ENCODE data around the gene SGMS1. TPM values are rescaled to one million over a fixed set of nuclear protein-coding genes. Genes with fewer than 3 reads are reported as not detected.

The SGMS1 gene
- total and polyA plus RNA-seq, 4 experiments from 2014 or later: 10.0 to 33.0 (median 20.3) TPM

DNA sequence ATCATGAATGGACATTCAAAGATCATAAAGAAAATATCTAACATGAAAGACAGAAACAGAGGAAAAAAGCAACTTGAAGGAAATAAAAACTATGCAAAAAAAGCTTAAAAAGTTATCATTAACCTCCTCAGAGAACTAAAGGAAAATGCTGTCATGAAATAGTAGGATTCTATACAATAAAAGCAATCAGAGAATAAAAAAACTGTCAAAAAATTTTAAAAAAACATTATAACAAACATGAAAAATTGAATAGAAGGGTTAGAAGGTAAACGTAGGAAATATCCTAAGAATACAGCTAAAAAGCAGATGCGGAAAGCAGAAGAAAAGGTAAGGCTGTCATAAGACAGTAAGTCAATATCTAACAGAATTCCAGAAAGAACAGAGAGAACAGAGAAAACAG lies 44.8 kb downstream of the SGMS1 start:
- Mint-ChIP-seq H3K36me3 (peaks cover 3 to 5% of the 10 kb centered on the region in 2 donors), H3K27ac (peak overlapping the region in 3 of 7 donors; percentile 9 to 16 (median 10)), H3K4me1 (peaks cover 59 to 87% (median 70%) of the 10 kb centered on the region in 4 donors), H3K4me3 (no peak overlapping the region), H3K27me3 (no peaks in the 10 kb centered on the region), H3K9me3 (no peaks in the 10 kb centered on the region)
- intact Hi-C loops (cut with micrococcal nuclease): no loop called here
- H3K9me3 ChIP-seq (ENCODE audit: control insufficient read depth in 1 of 2, low read length in 2 of 2): no peaks in the 10 kb centered on the region
- H3K36me3 ChIP-seq (ENCODE audit: insufficient read depth, low read length): no peaks in the 10 kb centered on the region
- no peak overlapping the region for H3K27ac ChIP-seq (ENCODE audit: low read depth, low read length)
- CTCF ChIA-PET (ENCODE audit: partially characterized antibody): interaction anchor here (1.4 to 2.1 kb wide), 3 partner anchors 43 to 158 kb away, joined by 4 to 7 read pairs (median 6); no protein-coding TSS in a partner anchor
- no peak for DNase-seq
- POLR2A ChIA-PET (ENCODE audit: partially characterized antibody): interaction anchor here (2.2 kb wide), 1 partner anchor 45 kb away, joined by 8 read pairs; the partner anchor contains the start of gene SGMS1
- H3K4me3 ChIP-seq (ENCODE audit: low read length in 2 of 2): no peak overlapping the region
- peaks cover 75% of the 10 kb centered on the region for H3K4me1 ChIP-seq (ENCODE audit: insufficient read depth, low read length)
- H3K27me3 ChIP-seq (ENCODE audit: insufficient read depth, low read length): no peaks in the 10 kb centered on the region

DNA sequence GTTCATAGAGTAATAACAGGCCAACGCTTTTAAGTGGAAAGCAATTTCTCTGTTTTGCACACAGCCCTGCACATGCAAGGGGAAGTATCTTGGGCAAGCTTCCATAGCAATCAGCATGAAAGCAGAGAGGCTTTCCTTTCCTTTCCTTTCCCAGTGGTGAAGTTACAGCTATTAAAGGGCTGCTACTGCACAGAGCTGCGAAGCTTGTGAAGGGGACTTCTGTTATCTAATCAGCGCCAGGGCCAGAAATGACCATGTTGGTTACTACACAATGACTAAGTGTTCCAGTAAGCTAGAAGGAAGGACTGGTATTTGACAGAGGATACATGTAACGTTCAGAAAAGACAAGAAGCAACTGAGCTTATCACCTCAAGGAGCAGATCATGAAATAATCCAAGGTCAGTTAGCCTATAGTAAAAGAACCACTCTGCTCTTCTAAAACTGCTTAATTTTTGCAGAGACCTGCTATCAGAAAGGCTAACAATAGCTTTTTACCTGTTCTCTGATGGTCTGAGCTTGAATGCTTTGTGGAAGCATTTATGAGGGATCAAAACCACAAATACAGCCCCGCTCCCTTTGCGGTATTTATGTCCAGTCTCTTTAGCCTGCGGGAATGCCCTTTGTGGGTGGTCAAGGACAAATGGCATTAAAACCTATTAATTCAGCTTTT lies 45.9 kb downstream of the SGMS1 start:
- no peaks in the 10 kb centered on the region for H3K36me3 ChIP-seq (ENCODE audit: insufficient read depth, low read length)
- Mint-ChIP-seq H3K9me3 (peaks cover 0 to 2% (median 0%) of the 10 kb centered on the region in 8 donors), H3K36me3 (peaks cover 0 to 7% of the 10 kb centered on the region in 2 donors), H3K27ac (peak overlapping the region in 2 of 7 donors; percentile 18 to 36), H3K27me3 (no peaks in the 10 kb centered on the region), H3K4me3 (no peak overlapping the region), H3K4me1 (peaks cover 64 to 88% (median 72%) of the 10 kb centered on the region in 4 donors)
- peaks cover 76% of the 10 kb centered on the region for H3K4me1 ChIP-seq (ENCODE audit: insufficient read depth, low read length)
- no peaks in the 10 kb centered on the region for H3K27me3 ChIP-seq (ENCODE audit: insufficient read depth, low read length)
- ChIA-PET POLR2A (ENCODE audit: partially characterized antibody) (interaction anchor here (1.0 to 2.2 kb wide), 2 partner anchors 44 to 46 kb away, joined by 3 to 8 read pairs; partner anchors contain the start of gene SGMS1), CTCF (ENCODE audit: partially characterized antibody) (interaction anchor here (0.7 to 2.1 kb wide), 7 partner anchors 11 to 157 kb away, joined by 3 to 11 read pairs (median 4); no protein-coding TSS in a partner anchor)
- intact Hi-C loops (cut with micrococcal nuclease): no loop called here
- DNase-seq: no peak
- H3K27ac ChIP-seq (ENCODE audit: low read depth, low read length): no peak overlapping the region
- H3K4me3 ChIP-seq (ENCODE audit: low read length in 2 of 2): no peak overlapping the region
- H3K9me3 ChIP-seq (ENCODE audit: control insufficient read depth in 1 of 2, low read length in 2 of 2): no peaks in the 10 kb centered on the region

DNA sequence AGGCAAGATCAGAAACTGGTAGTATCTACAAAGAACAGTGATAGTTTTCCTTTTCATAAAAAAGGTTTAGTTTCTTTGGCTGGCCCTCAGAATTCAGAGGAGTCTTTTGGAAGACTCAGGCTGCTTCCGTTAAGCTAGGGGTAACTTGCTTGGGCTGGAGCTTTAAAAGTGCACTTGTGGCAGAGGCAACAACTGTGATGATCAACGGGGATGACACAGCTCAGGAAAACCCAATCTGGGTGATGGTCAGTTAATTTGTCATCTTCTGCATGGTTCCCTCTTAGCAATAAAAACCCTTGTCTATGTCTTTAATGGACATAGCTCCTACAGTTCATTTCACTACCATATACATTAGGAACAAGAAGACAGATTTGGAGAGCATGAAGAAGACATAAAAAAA lies 46.7 kb downstream of the SGMS1 start:
- Histone ChIP-seq H3K27me3 (ENCODE audit: insufficient read depth, low read length) (no peaks in the 10 kb centered on the region), H3K4me3 (ENCODE audit: low read length in 2 of 2) (no peak overlapping the region), H3K36me3 (ENCODE audit: insufficient read depth, low read length) (no peaks in the 10 kb centered on the region), H3K27ac (ENCODE audit: low read depth, low read length) (no peak overlapping the region), H3K9me3 (ENCODE audit: control insufficient read depth in 1 of 2, low read length in 2 of 2) (no peaks in the 10 kb centered on the region), H3K4me1 (ENCODE audit: insufficient read depth, low read length) (peaks cover 71% of the 10 kb centered on the region)
- H3K36me3 Mint-ChIP-seq: peaks cover 0 to 7% of the 10 kb centered on the region in 2 donors
- peaks cover 60 to 88% (median 71%) of the 10 kb centered on the region in 4 donors for H3K4me1 Mint-ChIP-seq
- peak overlapping the region in 1 of 7 donors; percentile 58 for H3K27ac Mint-ChIP-seq
- intact Hi-C loops (cut with micrococcal nuclease): no loop called here
- no peaks in the 10 kb centered on the region for H3K27me3 Mint-ChIP-seq
- H3K9me3 Mint-ChIP-seq: peaks cover 0 to 2% (median 0%) of the 10 kb centered on the region in 8 donors
- CTCF ChIA-PET (ENCODE audit: partially characterized antibody): interaction anchor here (1.2 to 2.1 kb wide), 4 partner anchors 15 to 156 kb away, joined by 3 to 11 read pairs (median 6); no protein-coding TSS in a partner anchor
- POLR2A ChIA-PET (ENCODE audit: partially characterized antibody): interaction anchor here (0.8 to 1.0 kb wide), 2 partner anchors 12 to 45 kb away, joined by 3 read pairs; no protein-coding TSS in a partner anchor
- no peak overlapping the region for H3K4me3 Mint-ChIP-seq
- DNase-seq: no peak

DNA sequence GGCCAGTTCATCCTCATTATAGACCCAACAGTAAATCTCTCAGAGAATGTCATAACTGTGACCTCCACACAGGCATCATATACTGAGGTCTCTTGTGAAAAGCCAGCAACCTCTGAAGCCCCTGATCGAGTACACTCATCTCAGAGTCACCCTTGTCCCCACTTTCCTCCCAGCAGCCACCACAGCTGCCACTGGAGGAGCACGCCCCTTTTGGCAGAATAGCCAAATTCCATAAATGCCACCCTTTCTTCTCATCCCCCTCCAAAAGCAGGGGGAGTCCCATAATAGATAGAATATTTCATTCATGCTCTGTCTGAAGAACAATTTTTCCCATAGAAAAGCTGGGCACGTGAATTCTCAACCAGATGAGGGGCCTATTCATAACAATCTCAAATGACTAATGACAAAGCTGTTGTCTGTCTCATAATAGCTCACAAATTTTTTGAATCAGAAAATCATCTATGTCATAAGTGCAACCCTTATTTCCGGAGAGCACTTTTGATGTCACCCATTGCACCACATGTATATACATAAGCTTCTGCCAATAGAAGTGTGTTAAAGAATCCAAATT lies 47.4 kb downstream of the SGMS1 start:
- Mint-ChIP-seq H3K36me3 (peaks cover 0 to 7% of the 10 kb centered on the region in 2 donors), H3K9me3 (peaks cover 0 to 2% (median 0%) of the 10 kb centered on the region in 8 donors), H3K4me1 (peaks cover 59 to 86% (median 68%) of the 10 kb centered on the region in 4 donors), H3K27ac (peak overlapping the region in 1 of 7 donors; percentile 11), H3K4me3 (no peak overlapping the region), H3K27me3 (no peaks in the 10 kb centered on the region)
- ChIA-PET CTCF (ENCODE audit: partially characterized antibody) (interaction anchor here (0.7 to 2.0 kb wide), 4 partner anchors 12 to 77 kb away, joined by 3 to 11 read pairs (median 3); no protein-coding TSS in a partner anchor), POLR2A (ENCODE audit: partially characterized antibody) (interaction anchor here (0.8 to 1.1 kb wide), 2 partner anchors 13 to 48 kb away, joined by 3 to 4 read pairs; no protein-coding TSS in a partner anchor)
- Histone ChIP-seq H3K4me1 (ENCODE audit: insufficient read depth, low read length) (peaks cover 68% of the 10 kb centered on the region), H3K27me3 (ENCODE audit: insufficient read depth, low read length) (no peaks in the 10 kb centered on the region), H3K27ac (ENCODE audit: low read depth, low read length) (no peak overlapping the region), H3K4me3 (ENCODE audit: low read length in 2 of 2) (no peak overlapping the region), H3K36me3 (ENCODE audit: insufficient read depth, low read length) (no peaks in the 10 kb centered on the region), H3K9me3 (ENCODE audit: control insufficient read depth in 1 of 2, low read length in 2 of 2) (no peaks in the 10 kb centered on the region)
- intact Hi-C loops (cut with micrococcal nuclease): no loop called here
- DNase-seq: no peak

DNA sequence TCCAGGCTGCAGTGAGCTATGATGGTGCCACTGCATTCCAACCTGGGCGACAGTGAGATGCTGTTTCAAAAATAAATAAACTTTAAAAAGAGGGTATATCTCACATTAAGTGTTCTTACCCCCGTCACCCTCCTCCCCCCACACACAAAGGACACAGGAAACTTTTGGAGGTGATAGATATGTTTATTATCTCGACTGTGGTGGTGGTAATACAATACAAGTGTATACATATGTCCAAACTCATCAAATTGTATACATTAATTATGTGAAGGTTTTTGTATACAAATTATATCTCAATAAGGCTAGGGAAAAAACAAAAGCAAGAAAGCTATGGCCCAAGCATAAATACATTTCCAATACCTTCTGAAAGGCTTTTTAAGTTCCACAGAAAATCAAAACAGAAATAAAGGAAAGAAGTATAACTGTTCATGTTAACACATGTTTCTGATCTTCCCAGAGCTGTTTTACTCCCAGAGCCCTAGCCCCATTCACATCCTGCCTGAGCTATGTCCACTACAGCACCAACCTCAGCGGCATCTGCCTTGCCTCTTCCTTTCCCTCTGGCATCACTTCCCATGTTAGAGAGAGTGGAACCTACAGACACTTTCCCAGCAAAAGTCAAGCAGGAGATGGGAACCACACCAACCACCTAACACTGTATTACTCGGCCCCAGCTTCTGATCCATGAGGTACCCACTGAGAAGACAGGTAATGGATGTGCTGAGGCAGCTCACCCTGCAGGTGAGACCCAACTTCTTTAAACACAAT lies 48.1 kb downstream of the SGMS1 start:
- POLR2A ChIA-PET (ENCODE audit: partially characterized antibody): interaction anchor here (1.1 kb wide), 1 partner anchor 49 kb away, joined by 4 read pairs; no protein-coding TSS in a partner anchor
- Histone ChIP-seq H3K27me3 (ENCODE audit: insufficient read depth, low read length) (no peaks in the 10 kb centered on the region), H3K27ac (ENCODE audit: low read depth, low read length) (no peak overlapping the region), H3K36me3 (ENCODE audit: insufficient read depth, low read length) (no peaks in the 10 kb centered on the region), H3K4me3 (ENCODE audit: low read length in 2 of 2) (no peak overlapping the region), H3K4me1 (ENCODE audit: insufficient read depth, low read length) (peaks cover 62% of the 10 kb centered on the region), H3K9me3 (ENCODE audit: control insufficient read depth in 1 of 2, low read length in 2 of 2) (no peaks in the 10 kb centered on the region)
- peaks cover 0 to 2% (median 0%) of the 10 kb centered on the region in 8 donors for H3K9me3 Mint-ChIP-seq
- peaks cover 0 to 7% of the 10 kb centered on the region in 2 donors for H3K36me3 Mint-ChIP-seq
- CTCF ChIA-PET (ENCODE audit: partially characterized antibody): interaction anchor here (0.7 to 1.2 kb wide), 2 partner anchors 12 to 78 kb away, joined by 3 read pairs; no protein-coding TSS in a partner anchor
- DNase-seq: no peak
- intact Hi-C loops (cut with micrococcal nuclease): no loop called here
- peaks cover 55 to 79% (median 64%) of the 10 kb centered on the region in 4 donors for H3K4me1 Mint-ChIP-seq
- H3K4me3 Mint-ChIP-seq: no peak overlapping the region
- H3K27me3 Mint-ChIP-seq: no peaks in the 10 kb centered on the region
- peak overlapping the region in 1 of 7 donors; percentile 11 for H3K27ac Mint-ChIP-seq

DNA sequence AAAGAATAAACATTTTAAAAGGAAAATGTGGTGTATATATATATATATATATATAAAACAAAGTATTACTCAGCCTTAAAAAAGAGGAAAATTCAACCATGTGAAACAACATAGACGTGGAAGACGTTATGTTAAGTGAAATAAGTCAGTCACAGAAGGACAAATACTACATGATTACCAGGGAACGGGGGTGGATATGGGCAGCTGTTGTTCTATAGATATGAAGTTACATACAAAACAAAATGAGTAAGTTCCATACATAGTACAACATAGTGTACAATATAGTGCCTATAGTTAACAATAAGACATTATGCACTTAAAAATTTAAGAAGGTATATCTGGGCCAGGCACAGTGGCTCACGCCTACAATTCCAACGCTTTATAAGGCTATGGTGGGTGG lies 48.8 kb downstream of the SGMS1 start:
- Mint-ChIP-seq H3K4me1 (peaks cover 50 to 72% (median 59%) of the 10 kb centered on the region in 4 donors), H3K9me3 (peaks cover 0 to 2% (median 0%) of the 10 kb centered on the region in 8 donors)
- POLR2A ChIA-PET (ENCODE audit: partially characterized antibody): interaction anchor here (1.1 kb wide), 1 partner anchor 50 kb away, joined by 4 read pairs; no protein-coding TSS in a partner anchor

More for the DNA sequence above, 48.8 kb downstream of the SGMS1 start:
- Histone ChIP-seq H3K4me1 (ENCODE audit: insufficient read depth, low read length) (peaks cover 55% of the 10 kb centered on the region), H3K27me3 (ENCODE audit: insufficient read depth, low read length) (no peaks in the 10 kb centered on the region), H3K9me3 (ENCODE audit: control insufficient read depth in 1 of 2, low read length in 2 of 2) (no peaks in the 10 kb centered on the region), H3K27ac (ENCODE audit: low read depth, low read length) (no peak overlapping the region), H3K36me3 (ENCODE audit: insufficient read depth, low read length) (no peaks in the 10 kb centered on the region), H3K4me3 (ENCODE audit: low read length in 2 of 2) (no peak overlapping the region)
- intact Hi-C loops (cut with micrococcal nuclease): no loop called here
- H3K36me3 Mint-ChIP-seq: peaks cover 0 to 7% of the 10 kb centered on the region in 2 donors
- H3K4me3 Mint-ChIP-seq: no peak overlapping the region
- CTCF ChIA-PET (ENCODE audit: partially characterized antibody): no interaction called here
- no peak overlapping the region for H3K27ac Mint-ChIP-seq
- DNase-seq: no peak
- no peaks in the 10 kb centered on the region for H3K27me3 Mint-ChIP-seq

All from CD4-positive, alpha-beta memory T cell (primary cell).